Osteocyte (in vitro differentiated cells): ENCODE results near the gene COL1A1. TPM values are rescaled to one million over a fixed set of nuclear protein-coding genes. Genes with fewer than 3 reads are reported as not detected.

Source experiments
- DNase-seq: peaks from one replicate; pipeline ENCODE4 v3.0.0; 2021; ENCODE audit warnings: mixed read lengths; ENCODE audit not compliant: unreplicated experiment; ENCODE audit errors: extremely low spot score
- H3K27ac Mint-ChIP-seq: one replicate; pipeline ENCODE4 v1.8.0; 2021; ENCODE audit warnings: mild to moderate bottlenecking, mixed read lengths; ENCODE audit not compliant: unreplicated experiment
- H3K27me3 Mint-ChIP-seq: one replicate; pipeline ENCODE4 v1.8.0; 2021; ENCODE audit warnings: mixed read lengths; ENCODE audit not compliant: unreplicated experiment
- H3K36me3 Mint-ChIP-seq: one replicate; pipeline ENCODE4 v1.8.0; 2021; ENCODE audit warnings: mixed read lengths; ENCODE audit not compliant: unreplicated experiment
- H3K4me1 Mint-ChIP-seq: one replicate; pipeline ENCODE4 v1.8.0; 2021; ENCODE audit warnings: mixed read lengths; ENCODE audit not compliant: unreplicated experiment
- H3K4me3 Mint-ChIP-seq: one replicate; pipeline ENCODE4 v1.8.0; 2021; ENCODE audit warnings: mild to moderate bottlenecking, moderate library complexity, mixed read lengths; ENCODE audit not compliant: unreplicated experiment
- H3K9me3 Mint-ChIP-seq: one replicate; pipeline ENCODE4 v1.8.0; 2021; ENCODE audit warnings: mixed read lengths; ENCODE audit not compliant: unreplicated experiment
- total RNA-seq: library from RNA; stranded (reverse); gene quantifications from 2 replicates; pipeline ENCODE4 v1.2.1, GENCODE V29; 2021
- TF ChIP-seq, protein P1 (sequence below): fragments of 200-600 bp; sonication (generic); IDR thresholded peaks from 2 replicates; pipeline ENCODE4 v1.5.0; 2021; ENCODE audit warnings: antibody characterized with exemption, mild to moderate bottlenecking, moderate library complexity

Gene COL1A1
- total RNA-seq, 1 donor from 2014 or later: 25,918 TPM

GRCh38 chr17:50203604-50204345, 2.3 kb upstream of the COL1A1 start:
- peaks cover 74% of the 10 kb centered on the region for H3K4me1 Mint-ChIP-seq

DNA sequence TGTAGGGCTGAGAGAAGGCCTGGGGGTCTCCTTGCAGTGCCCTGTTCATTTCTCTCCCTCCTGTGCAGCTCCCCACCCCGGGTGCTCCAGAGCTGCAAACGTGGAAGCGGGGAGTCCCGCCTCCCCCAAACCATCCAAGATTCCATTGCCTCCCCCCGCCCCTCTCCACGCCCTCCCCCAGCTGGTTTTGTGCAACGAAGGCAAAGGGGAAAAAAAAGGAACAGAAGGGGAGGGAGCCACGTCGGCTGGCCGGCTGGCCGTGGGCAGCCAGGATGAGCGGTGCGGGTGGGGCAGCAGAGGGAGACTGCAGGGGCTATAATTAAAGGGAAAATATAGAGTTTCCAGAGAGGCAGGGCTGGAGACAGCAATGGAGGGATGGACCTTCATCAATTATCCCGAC, 1.7 kb upstream of the COL1A1 start:
- Mint-ChIP-seq H3K4me1 (peaks cover 74% of the 10 kb centered on the region), H3K4me3 (peak overlapping the region; percentile 96), H3K9me3 (no peaks in the 10 kb centered on the region), H3K27ac (peak overlapping the region; percentile 100), H3K27me3 (no peaks in the 10 kb centered on the region), H3K36me3 (peaks cover 27% of the 10 kb centered on the region)
- no peak for DNase-seq
- TF ChIP-seq, protein P1, sequence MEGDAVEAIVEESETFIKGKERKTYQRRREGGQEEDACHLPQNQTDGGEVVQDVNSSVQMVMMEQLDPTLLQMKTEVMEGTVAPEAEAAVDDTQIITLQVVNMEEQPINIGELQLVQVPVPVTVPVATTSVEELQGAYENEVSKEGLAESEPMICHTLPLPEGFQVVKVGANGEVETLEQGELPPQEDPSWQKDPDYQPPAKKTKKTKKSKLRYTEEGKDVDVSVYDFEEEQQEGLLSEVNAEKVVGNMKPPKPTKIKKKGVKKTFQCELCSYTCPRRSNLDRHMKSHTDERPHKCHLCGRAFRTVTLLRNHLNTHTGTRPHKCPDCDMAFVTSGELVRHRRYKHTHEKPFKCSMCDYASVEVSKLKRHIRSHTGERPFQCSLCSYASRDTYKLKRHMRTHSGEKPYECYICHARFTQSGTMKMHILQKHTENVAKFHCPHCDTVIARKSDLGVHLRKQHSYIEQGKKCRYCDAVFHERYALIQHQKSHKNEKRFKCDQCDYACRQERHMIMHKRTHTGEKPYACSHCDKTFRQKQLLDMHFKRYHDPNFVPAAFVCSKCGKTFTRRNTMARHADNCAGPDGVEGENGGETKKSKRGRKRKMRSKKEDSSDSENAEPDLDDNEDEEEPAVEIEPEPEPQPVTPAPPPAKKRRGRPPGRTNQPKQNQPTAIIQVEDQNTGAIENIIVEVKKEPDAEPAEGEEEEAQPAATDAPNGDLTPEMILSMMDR: no peak

More at GRCh38 chr17:50203604-50204345, 2.3 kb upstream of the COL1A1 start:
- Mint-ChIP-seq H3K9me3 (no peaks in the 10 kb centered on the region), H3K36me3 (peaks cover 20% of the 10 kb centered on the region), H3K27ac (peak overlapping the region; percentile 100), H3K27me3 (no peaks in the 10 kb centered on the region), H3K4me3 (peak overlapping the region; percentile 96)
- TF ChIP-seq, protein P1: no peak
- no peak for DNase-seq

DNA sequence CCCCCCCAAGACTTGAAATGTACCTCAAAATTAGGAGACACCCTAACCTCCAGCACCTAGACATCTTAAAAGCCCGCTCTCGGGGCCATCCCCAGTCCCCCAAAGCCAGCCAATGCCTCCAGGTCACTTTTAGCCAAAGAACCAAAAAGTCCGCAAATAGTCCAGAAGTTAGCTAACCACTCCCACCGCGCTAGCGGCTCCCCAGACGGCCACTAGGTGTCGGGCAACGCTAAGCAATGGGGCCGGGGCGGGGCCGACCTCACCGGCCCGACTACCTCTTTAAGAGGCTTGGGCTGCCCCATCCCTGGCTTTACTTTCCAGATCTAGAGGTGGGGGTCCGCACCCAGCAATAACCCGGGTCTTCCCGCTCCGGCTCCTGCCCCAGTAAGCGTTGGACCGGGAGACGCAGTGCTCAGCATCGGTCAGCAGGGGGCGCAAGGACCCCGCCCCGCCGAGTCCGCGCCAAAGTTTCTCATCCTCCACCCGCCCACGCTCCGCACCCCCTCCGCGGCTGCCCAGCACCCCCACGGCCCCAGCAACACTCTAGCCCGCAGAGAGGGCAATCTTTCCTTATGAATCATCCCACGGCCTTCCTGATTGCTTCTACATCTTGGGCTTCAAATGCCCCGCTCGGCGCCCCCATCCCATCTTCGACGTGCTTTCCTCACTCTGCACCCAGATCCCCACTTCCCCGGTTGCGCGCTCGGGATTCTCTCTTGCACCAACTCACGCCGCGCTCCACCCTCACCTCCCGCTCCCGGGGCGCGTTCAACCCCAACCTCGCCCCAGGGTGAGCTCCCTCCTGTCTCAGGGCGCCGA, 765 bp downstream of the COL1A1 start:
- Mint-ChIP-seq H3K4me3 (peak overlapping the region; percentile 96), H3K4me1 (peaks cover 74% of the 10 kb centered on the region), H3K36me3 (peaks cover 51% of the 10 kb centered on the region), H3K9me3 (no peaks in the 10 kb centered on the region), H3K27ac (peak overlapping the region; percentile 100), H3K27me3 (no peaks in the 10 kb centered on the region)
- DNase-seq: peak; percentile 97
- TF ChIP-seq, protein P1: peak; percentile 99

GRCh38 chr17:50199803-50200456, 1.5 kb downstream of the COL1A1 start:
- Mint-ChIP-seq H3K4me3 (peak overlapping the region; percentile 96), H3K27me3 (no peaks in the 10 kb centered on the region), H3K9me3 (no peaks in the 10 kb centered on the region), H3K4me1 (peaks cover 74% of the 10 kb centered on the region), H3K27ac (peak overlapping the region; percentile 100), H3K36me3 (peaks cover 57% of the 10 kb centered on the region)
- TF ChIP-seq, protein P1: no peak
- peak; percentile 95 for DNase-seq
